Myocyte (in vitro differentiated cells): Measurements from ENCODE around the gene FAM117B. TPM values are rescaled to one million over a fixed set of nuclear protein-coding genes. Genes with fewer than 3 reads are reported as not detected.

Experiments used
- DNase-seq: peaks from one replicate; pipeline ENCODE4 v3.0.0-alpha.2; 2012; ENCODE audit warnings: low read depth
- polyA plus RNA-seq: library from polyadenylated mRNA; unstranded; fragments of >200 nt; gene quantifications from one replicate; pipeline ENCODE4 v1.2.1, GENCODE V29; 2012; ENCODE audit warnings: missing spikeins
- total RNA-seq: library from RNA; depleted of rRNA; stranded (reverse); fragments of >200 nt; gene quantifications from 2 replicates; pipeline ENCODE4 v1.2.3, GENCODE V29; 2014

Gene FAM117B
- 1.3 and 1.9 TPM in 2 replicates for total RNA-seq
- 1.5 TPM for polyA plus RNA-seq

DNA sequence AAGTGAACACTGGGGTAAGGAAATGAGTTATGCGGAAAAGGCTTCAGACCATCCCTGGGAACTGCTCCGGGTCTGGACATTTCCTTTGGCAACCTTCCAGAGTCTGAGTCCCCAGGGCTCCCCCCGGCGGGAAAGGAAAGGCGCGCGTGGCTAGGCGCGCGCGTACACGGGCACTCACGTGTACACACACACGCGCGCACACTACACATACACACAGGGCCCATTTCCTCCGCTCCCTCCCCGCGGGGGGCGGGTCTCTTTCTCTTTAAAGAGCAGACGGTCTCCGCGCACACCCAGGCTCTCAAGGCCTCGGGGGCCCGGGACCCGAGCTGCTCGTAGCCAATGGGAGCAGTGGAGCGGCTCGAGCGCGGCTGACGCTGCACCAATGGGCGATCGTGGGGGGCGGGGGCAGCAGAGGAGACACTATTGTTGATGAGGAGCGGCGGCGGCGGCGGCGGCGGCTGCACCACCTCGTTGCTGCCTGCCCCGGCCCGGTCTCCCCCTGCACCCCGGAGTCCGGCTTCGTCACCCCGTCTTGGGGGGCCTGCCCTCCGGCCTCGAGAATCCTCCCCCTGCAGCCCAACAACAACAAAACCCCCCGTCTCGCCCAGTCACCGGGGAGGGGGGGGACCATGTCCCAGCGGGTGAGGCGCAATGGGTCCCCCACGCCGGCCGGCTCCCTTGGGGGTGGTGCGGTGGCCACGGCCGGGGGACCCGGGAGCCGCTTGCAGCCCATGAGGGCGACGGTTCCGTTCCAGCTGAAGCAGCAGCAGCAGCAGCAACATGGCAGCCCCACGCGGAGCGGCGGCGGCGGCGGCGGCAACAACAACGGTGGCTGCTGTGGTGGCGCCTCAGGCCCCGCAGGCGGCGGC, at the start of gene FAM117B:
Gene FAM117B, plus strand, starts transcription at position 414 of the 872 bp plus-strand sequence. Its CDS starts 219 bp downstream, at position 633.
- DNase-seq = peak; percentile 98

GRCh38 chr2:202588647-202589581, 45.9 kb upstream of the FAM117B start:
- DNase-seq = peak; percentile 79

GRCh38 chr2:202589582-202589949, 45.2 kb upstream of the FAM117B start:
- DNase-seq = no peak

- DNase-seq = peak; percentile 64
Measured at GRCh38 chr2:202592566-202592965, 42.2 kb upstream of the FAM117B start.

GRCh38 chr2:202599105-202599504, 35.7 kb upstream of the FAM117B start:
- no peak for DNase-seq

GRCh38 chr2:202599911-202600310, 34.9 kb upstream of the FAM117B start:
- DNase-seq = no peak

GRCh38 chr2:202604699-202605098, 30.1 kb upstream of the FAM117B start:
- no peak for DNase-seq

DNA sequence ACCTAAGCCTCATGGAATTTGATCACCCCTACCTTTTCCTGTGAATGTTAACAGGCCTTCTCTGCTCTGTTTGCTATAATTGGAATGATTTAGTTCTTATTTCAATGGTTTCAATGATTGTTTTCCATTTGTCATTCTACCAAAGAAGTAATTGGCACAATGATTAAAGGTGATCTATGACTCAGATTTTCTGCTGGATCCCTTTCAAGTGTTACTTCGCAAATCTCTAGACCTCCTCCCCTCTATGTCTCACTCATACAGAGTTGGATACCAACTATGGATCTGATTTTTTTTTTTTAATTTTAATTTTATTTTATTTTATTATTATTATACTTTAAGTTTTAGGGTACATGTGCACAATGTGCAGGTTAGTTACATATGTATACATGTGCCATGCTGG, 29.6 kb upstream of the FAM117B start:
- no peak for DNase-seq

- no peak for DNase-seq
Measured at GRCh38 chr2:202608142-202608852, 26.5 kb upstream of the FAM117B start.

DNA sequence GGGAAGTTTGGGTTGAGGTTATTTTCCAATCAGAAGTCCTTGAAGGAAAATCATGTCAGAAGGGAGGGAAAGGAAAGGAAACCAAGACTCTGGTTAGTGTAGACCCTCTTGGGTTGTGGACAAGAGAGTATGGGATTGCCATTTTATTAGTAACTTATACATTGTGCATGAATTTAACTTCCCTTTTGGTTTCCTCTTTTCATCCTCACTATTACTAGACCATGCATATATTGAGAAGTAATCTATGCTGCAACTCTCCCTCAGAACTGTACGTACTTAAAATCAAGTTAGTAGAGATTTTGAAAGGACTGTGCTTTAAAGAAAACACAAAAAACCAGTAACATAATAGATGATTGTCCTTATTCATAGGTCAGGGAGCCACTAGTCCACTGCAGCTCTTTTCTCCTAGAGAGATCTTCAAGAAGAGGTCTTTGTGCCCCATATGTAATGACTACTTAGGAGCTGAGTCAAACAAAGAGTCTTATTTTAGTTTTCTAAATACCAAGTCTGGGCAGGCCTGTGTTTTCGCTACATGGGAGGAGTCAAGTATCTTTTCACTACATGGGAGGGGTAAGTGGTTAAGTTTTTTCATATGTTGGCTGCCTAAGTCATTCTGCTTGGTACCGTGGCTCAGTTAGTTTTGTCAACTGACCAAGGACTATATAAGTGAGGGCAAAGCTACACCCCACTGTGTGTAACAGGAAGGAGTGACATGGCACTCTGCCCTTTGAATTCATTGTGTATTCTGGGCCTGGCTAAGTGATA, 25.2 kb upstream of the FAM117B start:
- peak; percentile 13 for DNase-seq

DNA sequence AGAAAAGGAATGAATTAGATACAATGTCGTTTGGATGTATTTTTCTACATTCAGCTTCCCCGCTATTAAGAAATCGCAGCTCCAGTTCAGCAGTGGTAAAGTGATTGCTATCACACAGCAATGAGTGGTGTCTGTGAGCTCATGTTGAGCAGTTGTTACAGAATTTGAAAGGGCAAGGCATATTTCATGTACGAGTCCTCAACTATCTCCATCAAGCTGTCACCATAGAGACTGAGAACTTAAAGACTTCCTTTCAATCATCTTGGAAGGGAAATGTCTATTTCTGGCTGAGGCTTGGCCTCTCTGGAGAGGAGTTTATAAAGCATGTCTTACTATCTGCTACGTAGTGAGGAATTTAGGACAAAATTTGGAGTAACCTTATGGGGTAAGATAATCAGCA, 24.4 kb upstream of the FAM117B start:
- no peak for DNase-seq

- no peak for DNase-seq
Measured at GRCh38 chr2:202612145-202612544, 22.6 kb upstream of the FAM117B start.

- DNase-seq = no peak
Measured at GRCh38 chr2:202613479-202613878, 21.3 kb upstream of the FAM117B start.

DNA sequence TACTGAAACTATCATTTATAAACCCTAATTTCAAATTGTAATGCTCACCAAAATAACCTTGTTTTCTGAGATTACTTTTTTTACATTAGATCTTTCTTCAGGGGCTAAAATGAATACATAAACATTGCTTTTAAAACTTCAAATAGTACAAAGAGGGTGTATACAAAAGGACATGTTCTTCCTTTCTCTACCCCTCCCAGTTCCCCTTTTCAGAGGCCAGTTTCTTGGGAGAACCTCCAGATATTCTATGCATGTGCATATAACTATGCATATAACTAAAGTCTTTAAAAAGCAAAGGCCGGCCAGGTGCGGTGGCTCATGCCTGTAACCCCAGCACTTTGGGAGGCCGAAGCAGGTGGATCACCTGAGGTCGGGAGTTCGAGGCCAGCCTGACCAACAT, 10.6 kb upstream of the FAM117B start:
- no peak for DNase-seq

DNA sequence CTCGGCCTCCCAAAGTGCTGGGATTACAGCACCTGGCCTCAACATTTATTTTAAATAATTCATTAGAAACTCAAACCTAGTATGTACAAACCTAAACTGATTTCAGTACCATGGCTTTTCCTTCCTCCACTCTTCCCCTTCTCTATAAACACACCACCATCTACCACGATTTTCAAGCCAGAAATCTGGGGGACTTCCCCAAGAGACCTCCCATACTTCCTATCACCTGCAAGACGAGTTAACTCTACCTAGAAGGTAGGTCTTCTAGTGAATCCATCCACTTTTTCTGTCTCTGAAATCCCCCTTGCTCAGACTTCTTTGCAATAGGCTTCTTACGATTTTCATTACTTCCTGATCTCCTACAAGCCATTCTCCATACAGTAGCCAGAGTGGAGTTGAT, 7.7 kb upstream of the FAM117B start:
- no peak for DNase-seq

DNA sequence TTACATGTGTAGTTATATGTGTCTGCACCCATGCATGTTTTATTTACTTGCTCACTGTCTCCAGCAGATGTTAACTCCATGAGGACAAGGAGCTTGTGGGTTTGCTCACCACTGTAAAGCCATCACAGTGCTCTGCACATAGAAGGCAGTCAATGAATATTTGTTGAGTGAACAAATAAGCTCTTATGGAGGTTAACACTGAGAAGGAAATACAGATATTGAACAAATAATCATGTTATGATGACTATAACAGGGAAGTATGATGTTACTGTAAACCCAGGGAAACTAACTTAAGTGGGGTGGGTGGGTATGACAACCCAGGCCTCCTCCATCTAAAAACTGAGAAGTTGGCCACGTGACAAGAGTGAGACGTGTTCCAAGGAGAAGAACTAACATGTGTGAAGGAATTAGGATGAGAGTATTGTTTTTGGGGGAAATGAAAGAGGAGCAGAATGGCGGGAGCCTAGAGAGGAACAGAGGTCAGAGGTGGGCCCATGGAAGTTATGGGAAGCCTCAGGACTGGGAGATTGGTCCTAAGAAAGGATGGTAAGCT, 6.0 kb upstream of the FAM117B start:
- DNase-seq = no peak

GRCh38 chr2:202632682-202633290, 2.0 kb upstream of the FAM117B start:
- DNase-seq = no peak

DNA sequence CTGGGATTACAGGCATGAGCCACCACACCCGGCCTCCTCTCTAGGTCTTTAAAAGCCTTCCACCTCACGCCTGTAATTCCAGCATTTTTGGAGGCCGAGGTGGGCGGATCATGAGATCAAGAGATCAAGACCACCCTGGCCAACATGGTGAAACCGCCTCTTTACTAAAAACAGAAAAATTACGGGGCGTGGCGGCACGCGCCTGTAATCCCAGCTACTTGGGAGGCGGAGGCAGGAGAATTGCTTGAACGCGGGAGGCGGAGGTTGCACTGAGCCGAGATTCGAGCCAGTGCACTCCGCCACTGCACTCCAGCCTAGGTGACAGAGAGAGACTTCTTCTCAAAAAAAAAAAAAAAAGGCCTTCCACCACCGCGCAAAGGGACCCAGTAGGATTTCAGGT, 1.3 kb upstream of the FAM117B start:
- no peak for DNase-seq

DNA sequence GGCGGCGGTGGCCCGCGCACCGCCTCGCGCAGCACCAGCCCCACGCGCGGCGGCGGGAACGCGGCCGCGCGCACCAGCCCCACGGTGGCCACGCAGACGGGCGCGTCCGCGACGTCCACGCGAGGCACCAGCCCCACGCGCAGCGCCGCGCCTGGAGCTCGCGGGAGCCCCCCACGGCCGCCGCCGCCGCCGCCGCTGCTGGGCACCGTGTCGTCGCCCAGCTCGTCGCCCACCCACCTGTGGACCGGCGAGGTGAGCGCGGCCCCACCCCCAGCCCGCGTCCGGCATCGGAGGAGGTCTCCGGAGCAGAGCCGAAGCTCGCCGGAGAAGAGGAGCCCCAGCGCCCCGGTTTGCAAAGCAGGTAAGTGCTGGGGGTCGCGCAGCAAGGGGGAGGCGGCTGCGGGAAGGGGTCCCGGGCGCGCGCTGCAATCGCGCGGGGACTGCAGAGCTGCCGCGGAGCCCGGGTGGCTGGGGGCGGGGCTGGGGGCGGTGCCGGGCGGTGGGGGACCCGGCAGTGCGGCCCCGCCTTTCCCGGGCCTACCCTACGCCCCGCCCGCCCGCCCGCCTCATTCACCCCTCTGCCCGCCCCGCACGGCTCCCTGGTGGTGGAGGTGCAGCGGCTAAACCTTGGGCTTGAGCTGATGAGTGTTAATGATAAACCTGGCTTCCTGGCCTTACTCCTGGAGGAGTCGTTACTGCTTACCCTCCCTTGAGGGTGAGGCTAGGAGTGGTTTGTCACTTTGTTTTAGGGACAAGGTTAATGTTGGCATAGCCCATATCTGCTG, 851 bp downstream of the FAM117B start:
- DNase-seq = peak; percentile 60
